CD4-positive, alpha-beta memory T cell (primary cell): Measurements from ENCODE around the gene SPARC. TPM values are rescaled to one million over a fixed set of nuclear protein-coding genes. Genes with fewer than 3 reads are reported as not detected.
A peak's percentile ranks its signal among the peaks of the same experiment; 100 is the strongest.

Experiments
- CTCF ChIA-PET: fragments of 350-600 bp; sonication (Branson Sonifier 250); formaldehyde crosslinking; loops from one replicate; lab custom pipeline; 2021; ENCODE audit warnings: inconsistent platforms; ENCODE audit not compliant: partially characterized antibody; lab: Charles Lee
- POLR2A ChIA-PET: fragments of 350-600 bp; sonication (Branson Sonifier 250); formaldehyde crosslinking; loops from one replicate; lab custom pipeline; 2021; ENCODE audit not compliant: partially characterized antibody; lab: Charles Lee
- DNase-seq, 5 donors: peaks; one replicate each; pipeline versions ENCODE4 v3.0.0 to v3.0.0-alpha.2; 2020 to 2022; ENCODE audit warnings: mixed read lengths in 1 of 5
- H3K27ac ChIP-seq: one replicate; pipeline ENCODE4 v1.7.0; 2013; ENCODE audit warnings: low read depth, low read length
- H3K27me3 ChIP-seq: 2 replicates; pipeline ENCODE4 v1.7.0; 2013; ENCODE audit warnings: mild to moderate bottlenecking, low read length, moderate library complexity; ENCODE audit not compliant: insufficient read depth
- H3K36me3 ChIP-seq: 2 replicates; pipeline ENCODE4 v1.7.0; 2013; ENCODE audit warnings: mild to moderate bottlenecking, low read length, moderate library complexity; ENCODE audit not compliant: insufficient read depth
- H3K4me1 ChIP-seq: 2 replicates; pipeline ENCODE4 v1.7.0; 2013; ENCODE audit warnings: mild to moderate bottlenecking, low read length, moderate library complexity; ENCODE audit not compliant: insufficient read depth
- H3K4me3 ChIP-seq, 2 donors: one replicate each; pipeline ENCODE4 v1.7.0; 2013; ENCODE audit warnings: low read length in 2 of 2, mild to moderate bottlenecking in 1 of 2
- H3K9me3 ChIP-seq, 2 donors: one replicate each; pipeline ENCODE4 v1.7.0; 2013; ENCODE audit warnings: low read length in 2 of 2, control low read depth in 1 of 2; ENCODE audit not compliant: control insufficient read depth in 1 of 2
- H3K27ac Mint-ChIP-seq, 7 donors: one replicate each; pipeline ENCODE4 v1.8.0; 2020 to 2021; ENCODE audit warnings: mixed read lengths in 7 of 7, mild to moderate bottlenecking in 6 of 7, inconsistent platforms in 3 of 7, moderate library complexity in 3 of 7
- H3K27me3 Mint-ChIP-seq, 2 donors: one replicate each; pipeline ENCODE4 v1.8.0; 2020 to 2021; ENCODE audit warnings: mixed read lengths in 2 of 2
- H3K36me3 Mint-ChIP-seq, 2 donors: one replicate each; pipeline ENCODE4 v1.8.0; 2020 to 2021; ENCODE audit warnings: mixed read lengths in 2 of 2, inconsistent platforms in 1 of 2, mild to moderate bottlenecking in 1 of 2
- H3K4me1 Mint-ChIP-seq, 4 donors: one replicate each; pipeline ENCODE4 v1.8.0; 2020 to 2021; ENCODE audit warnings: mixed read lengths in 4 of 4, mild to moderate bottlenecking in 1 of 4
- H3K4me3 Mint-ChIP-seq, 8 donors: one replicate each; pipeline ENCODE4 v1.8.0; 2020 to 2021; ENCODE audit warnings: mixed read lengths in 8 of 8, mild to moderate bottlenecking in 7 of 8, moderate library complexity in 6 of 8, inconsistent platforms in 3 of 8
- H3K9me3 Mint-ChIP-seq, 8 donors: one replicate each; pipeline ENCODE4 v1.8.0; 2020 to 2021; ENCODE audit warnings: mixed read lengths in 8 of 8, mild to moderate bottlenecking in 5 of 8, inconsistent platforms in 3 of 8, moderate library complexity in 1 of 8
- intact Hi-C: fragments of 100-400 bp; cut with micrococcal nuclease; formaldehyde crosslinking; loops from one replicate; pipeline ENCODE4 v1.15.1; 2023
- polyA plus RNA-seq, 2 donors: library from polyadenylated mRNA; unstranded; fragments of 300-500 nt; fragmentation: Illumina TruSeq; gene quantifications; one replicate each; pipeline ENCODE4 v1.2.3, GENCODE V29; 2021
- total RNA-seq, 2 experiments: library from RNA; stranded (reverse); gene quantifications; one replicate each; pipeline ENCODE4 v1.2.3, GENCODE V29; 2021

The SPARC gene
- total and polyA plus RNA-seq, 4 experiments from 2014 or later = 0.19 to 0.47 (median 0.37) TPM; not detected in 1

DNA sequence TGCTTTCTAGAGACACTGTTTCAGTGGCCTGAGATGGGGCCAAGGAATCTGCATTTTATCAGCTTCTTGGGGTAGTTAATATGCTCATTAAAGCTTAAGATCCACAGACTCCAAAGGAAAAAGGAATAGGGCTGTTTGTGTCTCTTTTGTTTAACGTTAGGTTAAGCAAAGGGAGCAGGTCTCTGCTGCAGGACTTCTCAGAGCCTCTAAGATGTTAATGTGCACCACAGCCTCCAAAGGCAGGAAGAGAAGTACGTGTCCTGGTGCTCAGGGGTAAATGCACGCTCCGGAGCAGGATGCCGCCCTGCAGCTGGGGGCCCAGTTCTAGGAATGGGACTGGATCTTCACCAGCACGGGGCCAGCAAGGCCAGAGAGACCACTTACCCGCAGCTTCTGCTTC is 19.6 kb downstream of the SPARC start:
- H3K27me3 Mint-ChIP-seq = peaks cover 0 to 6% of the 10 kb centered on the region in 2 donors
- intact Hi-C loops = no loop called here
- CTCF ChIA-PET = interaction anchor here (0.9 to 3.1 kb wide), 2 partner anchors 8 to 15 kb away, joined by 3 to 14 read pairs; no protein-coding TSS in a partner anchor

DNA sequence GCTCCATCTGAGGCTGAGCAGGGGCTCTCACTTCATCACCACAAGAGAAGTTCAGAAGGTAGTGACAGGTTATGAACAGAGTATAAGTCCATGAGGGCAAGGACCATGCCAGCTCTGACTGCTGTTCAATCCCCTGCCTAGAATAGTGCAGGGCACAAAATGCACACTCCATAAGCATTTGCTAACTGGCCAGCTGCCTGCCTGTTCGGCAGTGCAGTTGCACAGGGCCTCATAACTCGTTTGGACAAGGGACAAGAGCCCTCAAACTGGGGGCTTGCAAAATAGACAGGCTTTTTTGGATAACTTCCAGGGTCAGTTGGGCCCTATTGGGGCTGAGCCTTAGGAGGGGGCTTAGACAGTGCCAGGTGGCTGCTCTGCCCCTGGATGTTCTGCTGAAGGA is 21.1 kb downstream of the SPARC start:
- no peak for DNase-seq
- Mint-ChIP-seq H3K4me1 (peaks cover 3 to 14% (median 5%) of the 10 kb centered on the region in 4 donors), H3K9me3 (no peaks in the 10 kb centered on the region), H3K27ac (no peak overlapping the region), H3K4me3 (no peak overlapping the region), H3K36me3 (no peaks in the 10 kb centered on the region), H3K27me3 (peaks cover 0 to 4% of the 10 kb centered on the region in 2 donors)
- ChIA-PET POLR2A (no interaction called here), CTCF (interaction anchor here (1.6 to 3.1 kb wide), 2 partner anchors 14 to 160 kb away, joined by 4 to 14 read pairs; no protein-coding TSS in a partner anchor)
- H3K36me3 ChIP-seq = no peaks in the 10 kb centered on the region
- no peaks in the 10 kb centered on the region for H3K27me3 ChIP-seq
- H3K9me3 ChIP-seq = no peaks in the 10 kb centered on the region
- no peak overlapping the region for H3K4me3 ChIP-seq
- H3K27ac ChIP-seq = no peak overlapping the region
- peaks cover 4% of the 10 kb centered on the region for H3K4me1 ChIP-seq
- intact Hi-C loops = no loop called here

More for the DNA sequence above, 19.6 kb downstream of the SPARC start:
- no peak overlapping the region for H3K4me3 ChIP-seq
- H3K4me1 ChIP-seq = peaks cover 4% of the 10 kb centered on the region
- no peak overlapping the region for H3K27ac ChIP-seq
- H3K36me3 ChIP-seq = no peaks in the 10 kb centered on the region
- H3K27ac Mint-ChIP-seq = no peak overlapping the region
- H3K4me3 Mint-ChIP-seq = no peak overlapping the region
- H3K4me1 Mint-ChIP-seq = peaks cover 3 to 14% (median 5%) of the 10 kb centered on the region in 4 donors
- DNase-seq = no peak
- POLR2A ChIA-PET = no interaction called here
- no peaks in the 10 kb centered on the region for H3K9me3 Mint-ChIP-seq
- no peaks in the 10 kb centered on the region for H3K36me3 Mint-ChIP-seq
- no peaks in the 10 kb centered on the region for H3K9me3 ChIP-seq
- no peaks in the 10 kb centered on the region for H3K27me3 ChIP-seq

DNA sequence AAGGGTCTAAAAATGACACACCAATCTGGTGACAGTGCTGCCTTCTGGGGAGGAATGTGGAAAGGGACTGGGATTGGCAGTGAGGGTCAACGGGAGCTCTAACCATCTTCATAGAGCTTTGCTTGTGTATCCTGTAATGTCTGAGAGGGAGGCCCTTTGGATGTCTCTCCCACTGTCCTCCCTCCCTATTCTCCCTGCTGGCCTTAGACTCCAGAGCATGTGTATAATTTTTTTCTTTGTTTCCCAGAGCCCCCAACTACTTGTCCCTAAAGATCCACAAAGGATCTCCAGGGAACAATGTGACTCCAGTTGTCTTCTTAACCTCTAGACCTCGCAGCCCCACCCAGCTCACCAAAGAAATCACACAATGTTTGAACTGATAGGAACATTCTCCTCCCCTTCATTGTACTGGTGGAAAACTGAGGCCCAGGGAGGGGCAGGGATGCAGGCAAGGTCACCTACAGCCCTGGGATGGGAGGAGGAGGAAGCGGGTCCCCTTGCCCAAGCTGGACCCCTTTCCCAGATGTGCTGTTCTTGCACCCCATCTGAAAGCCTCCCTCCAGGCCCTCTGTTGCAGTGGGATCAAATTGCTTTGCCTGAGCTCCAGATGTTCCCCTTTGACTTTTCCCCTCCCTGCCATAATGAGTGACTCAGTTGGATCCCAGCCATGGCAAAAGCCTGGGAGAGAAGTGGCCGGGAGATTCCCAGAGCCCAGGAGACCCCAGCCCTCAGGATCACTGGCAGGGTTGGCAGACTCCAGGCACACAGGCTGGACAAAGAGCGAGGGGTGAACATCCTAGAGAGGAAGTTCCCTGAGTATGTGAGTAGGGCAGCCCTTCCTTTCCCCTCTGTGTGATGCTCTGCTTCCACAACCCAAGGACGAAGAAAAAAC is 21.8 kb downstream of the SPARC start:
- no peaks in the 10 kb centered on the region for H3K36me3 Mint-ChIP-seq
- H3K27ac Mint-ChIP-seq = no peak overlapping the region

DNA sequence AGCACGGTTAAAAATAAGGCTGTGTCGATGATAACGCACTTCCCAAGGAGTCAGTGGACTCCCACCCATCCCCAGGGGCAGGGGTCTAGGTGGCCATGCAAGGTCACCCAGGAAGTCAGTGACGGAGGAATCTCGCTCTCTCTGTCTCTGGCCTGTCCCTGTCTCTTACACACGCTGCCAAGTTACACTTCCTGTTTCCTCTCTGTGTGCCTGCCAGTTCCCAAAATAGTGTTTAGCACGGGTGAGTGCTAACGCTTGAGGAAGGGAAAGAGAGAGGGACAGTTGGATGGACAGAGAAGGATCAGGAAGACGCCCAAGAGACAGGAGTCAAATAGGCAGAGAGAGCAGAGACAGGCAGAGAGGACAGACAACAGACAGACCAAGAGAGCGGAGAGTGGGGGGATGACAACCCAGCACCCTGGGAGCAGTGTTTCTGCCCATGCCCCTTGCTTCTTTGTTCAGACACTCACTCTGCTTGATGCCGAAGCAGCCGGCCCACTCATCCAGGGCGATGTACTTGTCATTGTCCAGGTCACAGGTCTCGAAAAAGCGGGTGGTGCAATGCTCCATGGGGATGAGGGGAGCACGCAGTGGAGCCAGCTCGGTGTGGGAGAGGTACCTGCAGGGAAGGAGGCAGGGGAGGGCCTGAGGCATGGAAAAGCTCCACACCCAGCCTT is 23.0 kb downstream of the SPARC start:
- POLR2A ChIA-PET = no interaction called here
- H3K4me1 Mint-ChIP-seq = peaks cover 4 to 18% (median 6%) of the 10 kb centered on the region in 4 donors
- H3K27ac ChIP-seq = no peak overlapping the region
- H3K36me3 ChIP-seq = no peaks in the 10 kb centered on the region
- H3K27me3 ChIP-seq = no peaks in the 10 kb centered on the region
- H3K4me3 Mint-ChIP-seq = no peak overlapping the region
- H3K9me3 Mint-ChIP-seq = no peaks in the 10 kb centered on the region
- no peaks in the 10 kb centered on the region for H3K9me3 ChIP-seq
- CTCF ChIA-PET = interaction anchor here (0.7 to 3.8 kb wide), 4 partner anchors 9 to 479 kb away, joined by 3 to 22 read pairs (median 3); no protein-coding TSS in a partner anchor
- peaks cover 0 to 5% of the 10 kb centered on the region in 2 donors for H3K27me3 Mint-ChIP-seq
- no peaks in the 10 kb centered on the region for H3K36me3 Mint-ChIP-seq
- H3K4me3 ChIP-seq = no peak overlapping the region
- peak overlapping the region in 1 of 7 donors; percentile 81 for H3K27ac Mint-ChIP-seq
- no peak for DNase-seq
- intact Hi-C loops = no loop called here
- H3K4me1 ChIP-seq = peaks cover 9% of the 10 kb centered on the region

More for the DNA sequence above, 21.8 kb downstream of the SPARC start:
- Histone ChIP-seq H3K27me3 (no peaks in the 10 kb centered on the region), H3K4me1 (peaks cover 4% of the 10 kb centered on the region), H3K9me3 (no peaks in the 10 kb centered on the region), H3K36me3 (no peaks in the 10 kb centered on the region), H3K27ac (no peak overlapping the region), H3K4me3 (no peak overlapping the region)
- ChIA-PET POLR2A (no interaction called here), CTCF (interaction anchor here (1.2 to 3.1 kb wide), 4 partner anchors 10 to 478 kb away, joined by 3 to 14 read pairs (median 4); no protein-coding TSS in a partner anchor)
- peaks cover 3 to 14% (median 5%) of the 10 kb centered on the region in 4 donors for H3K4me1 Mint-ChIP-seq
- DNase-seq = no peak
- no peaks in the 10 kb centered on the region for H3K9me3 Mint-ChIP-seq
- H3K4me3 Mint-ChIP-seq = no peak overlapping the region
- intact Hi-C loops = no loop called here
- H3K27me3 Mint-ChIP-seq = peaks cover 0 to 2% of the 10 kb centered on the region in 2 donors

DNA sequence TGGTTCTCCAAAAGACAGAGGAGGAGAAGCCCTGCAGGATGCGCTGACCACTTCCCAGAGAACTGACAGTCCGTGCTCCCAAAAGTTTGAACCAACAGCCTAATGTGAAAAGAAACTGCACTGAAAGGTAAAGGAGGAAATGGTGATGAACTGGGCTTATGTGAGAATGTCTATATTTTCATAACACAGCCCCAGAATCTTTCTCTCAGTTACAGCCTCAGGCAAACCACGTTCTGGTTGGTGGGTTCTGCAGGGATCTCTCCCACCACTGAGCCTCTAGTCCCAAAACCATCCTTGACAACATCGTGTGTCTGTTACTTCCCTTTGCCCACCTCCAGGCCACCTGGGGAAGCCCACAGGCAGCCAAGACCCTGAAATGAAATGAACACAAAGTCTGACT is 23.9 kb downstream of the SPARC start:
- intact Hi-C loops = no loop called here

DNA sequence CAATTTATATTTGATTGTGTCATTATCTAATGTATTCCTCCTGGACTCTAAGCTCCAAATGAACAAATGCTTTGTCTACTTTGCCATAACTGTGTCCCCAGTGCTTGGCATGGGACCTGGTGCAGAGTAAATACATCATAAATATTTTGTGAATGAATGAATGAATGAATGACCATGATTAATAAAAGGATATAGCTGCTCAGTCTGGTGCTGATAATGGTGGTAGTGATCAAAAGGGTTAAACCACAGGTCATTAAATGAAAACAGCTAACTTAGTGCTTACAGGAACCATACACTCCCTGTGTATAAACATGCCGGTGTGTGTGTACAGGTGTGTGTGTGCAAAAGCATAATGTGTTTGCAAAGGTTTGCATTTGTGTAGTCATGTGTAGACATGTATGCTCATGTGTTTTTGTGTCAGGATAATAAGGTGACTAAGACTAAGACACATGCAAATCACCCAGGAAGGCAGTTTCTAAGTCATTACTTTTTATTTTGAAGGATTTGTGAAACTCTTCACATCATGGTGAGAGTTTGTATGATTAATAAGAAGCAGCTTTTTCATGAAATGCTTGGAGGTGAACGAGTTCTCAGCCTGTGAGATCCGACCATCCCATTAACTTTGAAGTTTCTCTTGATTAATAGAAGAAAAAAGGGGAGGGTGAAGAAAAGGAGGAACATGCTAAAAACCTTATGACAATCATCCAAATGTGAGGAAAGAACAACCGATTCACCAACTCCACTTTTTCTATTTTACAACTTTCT is 24.6 kb downstream of the SPARC start:
- H3K4me1 ChIP-seq = peaks cover 12% of the 10 kb centered on the region
- no peak for DNase-seq
- no peaks in the 10 kb centered on the region for H3K36me3 ChIP-seq
- Mint-ChIP-seq H3K9me3 (no peaks in the 10 kb centered on the region), H3K36me3 (no peaks in the 10 kb centered on the region), H3K27ac (no peak overlapping the region), H3K27me3 (peaks cover 0 to 6% of the 10 kb centered on the region in 2 donors), H3K4me1 (peaks cover 4 to 18% (median 6%) of the 10 kb centered on the region in 4 donors), H3K4me3 (no peak overlapping the region)
- H3K4me3 ChIP-seq = no peak overlapping the region
- H3K27ac ChIP-seq = no peak overlapping the region
- POLR2A ChIA-PET = interaction anchor here (2.3 kb wide), 1 partner anchor 109 kb away, joined by 12 read pairs; the partner anchor contains the start of gene G3BP1
- H3K9me3 ChIP-seq = no peaks in the 10 kb centered on the region
- CTCF ChIA-PET = interaction anchor here (1.0 to 3.8 kb wide), 6 partner anchors 10 to 481 kb away, joined by 3 to 30 read pairs (median 4); partner anchors contain the start of gene SLC36A1
- no peaks in the 10 kb centered on the region for H3K27me3 ChIP-seq
- intact Hi-C loops = no loop called here

More for the DNA sequence above, 23.9 kb downstream of the SPARC start:
- peaks cover 12% of the 10 kb centered on the region for H3K4me1 ChIP-seq
- no peak overlapping the region for H3K4me3 ChIP-seq
- Mint-ChIP-seq H3K9me3 (no peaks in the 10 kb centered on the region), H3K4me1 (peaks cover 4 to 18% (median 6%) of the 10 kb centered on the region in 4 donors), H3K36me3 (no peaks in the 10 kb centered on the region), H3K4me3 (no peak overlapping the region), H3K27me3 (peaks cover 0 to 6% of the 10 kb centered on the region in 2 donors), H3K27ac (peak overlapping the region in 1 of 7 donors; percentile 8)
- CTCF ChIA-PET = interaction anchor here (0.7 to 3.8 kb wide), 3 partner anchors 11 to 108 kb away, joined by 3 to 30 read pairs (median 22); no protein-coding TSS in a partner anchor
- no peak for DNase-seq
- H3K27me3 ChIP-seq = no peaks in the 10 kb centered on the region
- H3K27ac ChIP-seq = no peak overlapping the region
- H3K9me3 ChIP-seq = no peaks in the 10 kb centered on the region
- no peaks in the 10 kb centered on the region for H3K36me3 ChIP-seq
- POLR2A ChIA-PET = no interaction called here
